GM18502 (cell line): ENCODE results near the gene INO80C.

Source experiments
- ATAC-seq: cut with Tn5 transposase; IDR thresholded peaks from one replicate; pipeline ENCODE4 v1.9.1; 2021; ENCODE audit warnings: mild to moderate bottlenecking; ENCODE audit not compliant: unreplicated experiment, poor library complexity

The INO80C gene

DNA sequence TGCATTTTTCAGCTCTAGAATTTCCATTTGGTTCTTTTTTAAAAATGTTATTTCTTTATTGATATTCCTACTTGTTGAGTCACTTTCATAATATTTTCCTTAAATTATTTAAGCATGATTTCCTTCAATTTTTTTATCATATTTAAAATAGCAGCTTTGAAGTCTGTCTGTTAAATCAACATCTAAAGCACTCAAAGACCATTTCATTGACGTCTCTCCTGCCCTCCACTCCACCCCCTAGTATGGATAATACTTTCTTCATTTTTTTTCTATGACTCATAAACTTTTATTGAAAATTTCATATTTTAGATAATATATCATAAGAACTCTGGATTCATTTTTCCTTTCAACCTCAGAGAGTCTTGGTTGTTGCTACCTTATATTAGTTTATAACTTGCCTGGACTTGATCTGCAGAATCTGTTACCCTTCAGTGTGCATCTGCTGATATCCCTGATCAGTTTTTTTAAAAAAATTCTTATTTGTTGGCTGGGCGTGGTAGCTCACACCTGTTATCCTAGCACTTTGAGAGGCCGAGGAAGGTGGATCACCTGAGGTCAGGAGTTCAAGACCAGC is 61.6 kb downstream of the INO80C start:
- ATAC-seq, result no peak

DNA sequence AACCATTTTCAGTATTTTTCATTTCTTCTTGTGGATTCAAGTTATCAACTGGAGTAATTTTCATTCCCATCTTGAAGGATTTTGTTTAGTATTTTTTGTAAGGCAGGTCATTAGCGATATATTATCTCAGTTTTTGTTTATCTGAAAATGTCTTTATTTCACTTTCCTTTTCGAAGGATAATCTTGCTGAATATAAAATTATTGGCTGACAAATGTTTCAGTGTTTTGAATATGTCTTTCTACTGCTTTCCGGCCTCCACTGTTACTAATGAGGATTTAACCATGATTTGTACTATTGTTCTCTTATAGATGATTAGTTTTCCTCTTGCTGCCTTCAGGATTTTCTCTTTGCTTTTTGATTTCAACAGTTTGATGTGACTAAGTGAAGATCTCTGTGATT is 62.4 kb downstream of the INO80C start:
- no peak for ATAC-seq

DNA sequence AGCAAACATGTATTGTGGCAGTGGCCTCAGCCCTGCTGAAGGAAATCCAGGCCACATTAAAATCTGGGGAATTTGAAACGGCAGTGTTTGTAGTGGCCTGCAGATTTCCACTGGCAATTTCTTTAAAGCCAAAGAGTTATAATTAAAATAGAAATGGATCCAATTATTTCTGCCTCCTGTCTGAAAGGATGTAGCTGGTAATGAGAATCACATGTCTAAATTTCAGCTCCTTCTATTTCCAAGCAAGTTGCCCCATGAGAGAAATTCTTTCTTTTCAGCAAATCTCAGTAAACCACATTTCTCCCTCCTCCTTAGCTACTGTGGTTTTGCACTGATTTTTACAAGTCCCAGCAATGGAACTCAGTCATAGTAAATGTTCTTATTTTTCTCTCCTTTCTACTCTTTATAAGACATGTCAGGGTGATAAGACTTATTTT is 65.2 kb downstream of the INO80C start:
- no peak for ATAC-seq

DNA sequence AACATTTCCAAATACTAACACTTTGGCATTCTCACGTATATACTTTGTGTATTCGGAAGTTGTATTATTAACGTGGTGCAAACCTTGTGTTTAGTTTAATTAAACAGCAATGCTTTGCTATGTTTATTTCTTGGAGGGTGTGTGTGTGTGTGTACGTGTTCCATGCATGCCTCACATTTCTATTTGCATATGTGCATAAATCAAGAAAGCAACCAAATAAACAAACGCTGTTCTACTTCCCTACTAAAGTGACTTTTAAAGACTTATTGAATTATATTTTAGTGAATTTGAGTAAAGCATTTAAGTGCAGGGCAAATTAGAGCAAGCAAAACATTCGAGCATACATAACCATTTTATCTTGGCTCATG is 66.4 kb downstream of the INO80C start:
- no peak for ATAC-seq

DNA sequence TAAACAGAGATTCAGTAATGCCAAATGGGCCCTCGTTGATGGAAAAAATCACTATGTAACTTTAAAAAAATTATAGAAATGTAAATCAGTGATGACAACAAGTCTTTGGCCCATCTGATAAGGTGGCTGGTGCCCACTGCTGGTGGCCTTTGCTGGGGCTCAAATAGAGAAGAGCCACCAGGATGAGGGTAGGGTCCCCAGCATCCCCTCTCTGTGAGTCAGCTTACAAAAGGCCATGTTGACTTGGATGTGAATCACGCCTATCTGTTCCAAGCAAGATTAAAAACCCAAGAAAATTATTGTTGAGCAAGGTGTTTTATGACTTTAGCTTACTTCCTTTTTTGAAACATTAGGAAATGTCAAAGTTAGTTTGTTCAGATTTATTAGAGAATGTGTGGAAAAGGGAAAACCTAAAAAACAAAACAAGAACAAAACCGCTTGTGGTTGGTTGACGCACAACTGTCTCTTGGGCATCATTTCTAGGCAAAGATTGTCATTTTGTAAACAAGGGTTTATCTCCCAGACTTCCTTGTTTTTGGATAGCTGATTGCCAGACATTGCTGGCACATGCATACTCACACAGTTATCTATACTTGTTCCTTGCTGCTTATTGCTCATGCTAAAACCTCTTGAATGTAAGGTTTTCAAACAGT is 66.9 kb downstream of the INO80C start:
- ATAC-seq, result no peak

DNA sequence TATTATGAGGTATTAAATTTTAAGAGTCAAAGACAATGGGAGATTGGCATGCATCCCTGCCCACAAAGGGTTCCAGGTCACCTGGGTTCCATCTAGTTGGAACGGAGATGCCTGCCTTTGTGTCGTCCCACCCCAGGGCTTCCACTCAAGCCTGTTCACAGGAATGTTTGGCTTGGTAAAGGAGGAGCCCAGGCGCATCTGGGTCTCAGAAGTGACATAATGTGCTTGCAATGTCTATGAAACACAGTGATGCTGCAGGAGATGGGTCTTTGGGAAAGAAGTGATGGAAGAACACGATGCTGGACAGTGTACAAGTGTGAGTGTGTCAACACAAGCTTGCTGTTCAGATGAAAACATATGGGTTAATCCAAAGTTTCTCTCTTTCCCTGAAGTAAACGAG is 71.0 kb downstream of the INO80C start:
- ATAC-seq, result no peak

DNA sequence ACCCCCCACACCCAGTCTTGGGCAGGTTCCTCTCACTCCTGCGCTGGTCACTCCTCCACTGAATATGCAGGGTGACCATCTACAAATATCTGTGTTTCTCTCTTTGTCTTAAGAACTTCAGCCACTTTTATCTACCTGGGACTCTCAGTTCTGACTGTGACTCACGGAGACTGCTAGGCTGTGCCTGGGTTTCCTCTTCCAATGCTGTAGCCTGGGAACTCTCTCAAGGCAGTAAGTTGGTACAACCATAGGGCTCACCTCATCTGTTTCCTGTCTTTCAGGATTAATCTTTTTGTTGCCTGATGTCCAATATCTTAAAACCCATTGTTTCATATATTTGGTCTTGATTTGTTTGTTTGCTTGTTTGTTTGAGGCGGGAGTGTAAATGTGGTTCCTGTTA is 73.4 kb downstream of the INO80C start:
- ATAC-seq, result no peak

DNA sequence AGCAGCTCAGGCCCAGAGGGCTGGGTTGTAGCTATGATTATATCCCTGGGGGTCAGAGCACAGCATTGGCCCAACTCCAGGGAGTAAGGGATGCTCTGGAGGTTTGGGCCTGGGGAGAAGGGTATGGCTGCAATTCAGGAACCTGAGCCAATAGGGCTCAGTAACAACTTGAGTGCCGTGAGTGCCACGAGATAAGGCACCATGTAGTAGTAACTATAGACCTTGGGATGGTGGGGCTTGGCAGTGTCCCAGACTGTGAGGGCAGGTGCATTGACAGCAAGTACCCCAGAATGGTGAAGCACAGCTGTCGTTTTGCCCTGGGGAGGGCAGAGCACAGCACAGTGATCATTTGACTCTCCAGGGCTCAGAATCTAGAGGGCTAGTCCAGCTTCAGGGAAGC is 75.5 kb downstream of the INO80C start:
- no peak for ATAC-seq

DNA sequence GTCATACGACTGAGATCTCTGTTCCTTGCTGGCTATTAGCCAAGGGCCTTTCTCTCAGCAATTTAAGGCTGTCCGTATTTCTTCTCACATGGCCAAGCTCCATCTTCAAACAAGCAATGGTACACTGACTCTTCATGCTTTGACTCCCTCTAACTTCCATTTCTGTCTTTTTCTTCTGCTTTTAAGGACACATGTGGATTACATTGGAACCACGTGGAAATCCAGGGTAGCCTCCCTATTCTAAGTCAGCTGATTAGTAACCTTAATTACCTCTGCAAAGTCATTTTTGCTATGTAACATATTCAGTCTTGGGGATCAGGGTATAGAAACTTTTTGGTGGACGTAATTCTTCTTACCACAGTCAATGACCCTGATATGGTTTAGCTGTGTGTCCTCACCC is 79.2 kb downstream of the INO80C start:
- no peak for ATAC-seq
